WTC11 (cell line): ENCODE measurements around the gene ALK. TPM values are rescaled to one million over a fixed set of nuclear protein-coding genes. Genes with fewer than 3 reads are reported as not detected.

ENCODE experiments used
- ATAC-seq: fragments of 200-7000 bp; cut with Tn5 transposase; 2 replicates; pipeline ENCODE4 v1.10.0; 2021; ENCODE audit warnings: mild to moderate bottlenecking, moderate library complexity
- CTCF ChIA-PET: fragments of 300-600 bp; sonication (Branson Sonifier 250); formaldehyde crosslinking; loops from one replicate; lab custom pipeline; 2021; ENCODE audit warnings: antibody characterized with exemption; lab: Charles Lee
- POLR2A ChIA-PET: fragments of 350-600 bp; sonication (Branson Sonifier 250); formaldehyde crosslinking; loops from one replicate; lab custom pipeline; 2021; ENCODE audit warnings: antibody characterized with exemption; lab: Charles Lee
- DNase-seq: peaks from one replicate; pipeline ENCODE4 v3.0.0; 2021; ENCODE audit warnings: low spot score
- H3K27ac Mint-ChIP-seq: 2 replicates; pipeline ENCODE4 v1.8.0; 2021; ENCODE audit warnings: mixed read lengths
- H3K27me3 Mint-ChIP-seq: 2 replicates; pipeline ENCODE4 v1.8.0; 2021; ENCODE audit warnings: low read depth, mild to moderate bottlenecking, moderate library complexity, mixed read lengths
- H3K36me3 Mint-ChIP-seq: 2 replicates; pipeline ENCODE4 v1.8.0; 2021; ENCODE audit warnings: mixed read lengths
- H3K4me1 Mint-ChIP-seq: 2 replicates; pipeline ENCODE4 v1.8.0; 2022; ENCODE audit warnings: mixed read lengths
- H3K4me3 Mint-ChIP-seq: 2 replicates; pipeline ENCODE4 v1.8.0; 2021; ENCODE audit warnings: mild to moderate bottlenecking, moderate library complexity, mixed read lengths
- H3K9me3 Mint-ChIP-seq: 2 replicates; pipeline ENCODE4 v1.8.0; 2021; ENCODE audit warnings: mixed read lengths
- ELF4 ChIP-seq: sonication (generic); formaldehyde crosslinking; IDR thresholded peaks from 2 replicates; pipeline ENCODE4 v1.8.1; 2022; ENCODE audit warnings: low read depth, mild to moderate bottlenecking, moderate library complexity, missing genetic modification reagents
- FOXK1 ChIP-seq: sonication (generic); formaldehyde crosslinking; IDR thresholded peaks from 2 replicates; pipeline ENCODE4 v1.8.0; 2022; ENCODE audit warnings: mild to moderate bottlenecking, moderate library complexity, missing genetic modification reagents
- GABPB1 ChIP-seq: sonication (generic); formaldehyde crosslinking; IDR thresholded peaks from 2 replicates; pipeline ENCODE4 v1.8.1; 2023; ENCODE audit warnings: mild to moderate bottlenecking, missing genetic modification reagents
- HMGA2 ChIP-seq: fragments of 250-450 bp; sonication (Bioruptor Pico); IDR thresholded peaks from 2 replicates; pipeline ENCODE4 v1.4.0; 2021; ENCODE audit warnings: mild to moderate bottlenecking, moderate library complexity
- JUN ChIP-seq: sonication (generic); formaldehyde crosslinking; IDR thresholded peaks from 2 replicates; pipeline ENCODE4 v1.8.0; 2023; ENCODE audit warnings: mild to moderate bottlenecking, missing genetic modification reagents
- MAX ChIP-seq: sonication (generic); formaldehyde crosslinking; IDR thresholded peaks from 2 replicates; pipeline ENCODE4 v1.8.0; 2022; ENCODE audit warnings: mild to moderate bottlenecking, missing genetic modification reagents
- NFATC4 ChIP-seq: fragments of 250-450 bp; sonication (Bioruptor Pico); IDR thresholded peaks from 2 replicates; pipeline ENCODE4 v1.9.0; 2021; ENCODE audit warnings: mild to moderate bottlenecking
- NFE2L1 ChIP-seq: sonication (generic); formaldehyde crosslinking; IDR thresholded peaks from 2 replicates; pipeline ENCODE4 v1.8.1; 2023; ENCODE audit warnings: missing genetic modification reagents
- NFYB ChIP-seq: sonication (generic); formaldehyde crosslinking; conservative IDR thresholded peaks from 2 replicates; pipeline ENCODE4 v1.8.0; 2022; ENCODE audit warnings: low read depth, missing genetic modification reagents
- OVOL2 ChIP-seq: fragments of 250-450 bp; sonication (Bioruptor Pico); IDR thresholded peaks from 2 replicates; pipeline ENCODE4 v1.9.0; 2021; ENCODE audit warnings: mild to moderate bottlenecking, borderline replicate concordance
- PRDM15 ChIP-seq: sonication (generic); formaldehyde crosslinking; IDR thresholded peaks from 2 replicates; pipeline ENCODE4 v1.8.0; 2022; ENCODE audit warnings: missing genetic modification reagents
- PREB ChIP-seq: sonication (generic); formaldehyde crosslinking; IDR thresholded peaks from 2 replicates; pipeline ENCODE4 v1.8.1; 2022; ENCODE audit warnings: mild to moderate bottlenecking, missing genetic modification reagents, moderate library complexity, borderline replicate concordance
- PRRX2 ChIP-seq: fragments of 250-450 bp; sonication (Bioruptor Pico); IDR thresholded peaks from 2 replicates; pipeline ENCODE4 v1.8.0; 2021; ENCODE audit warnings: mild to moderate bottlenecking
- RELA ChIP-seq: sonication (generic); formaldehyde crosslinking; IDR thresholded peaks from 2 replicates; pipeline ENCODE4 v1.8.1; 2022; ENCODE audit warnings: missing genetic modification reagents, mild to moderate bottlenecking, borderline replicate concordance
- RORB ChIP-seq: fragments of 250-450 bp; sonication (Bioruptor Pico); IDR thresholded peaks from 2 replicates; pipeline ENCODE4 v1.9.0; 2021; ENCODE audit warnings: mild to moderate bottlenecking
- SMAD3 ChIP-seq: sonication (generic); formaldehyde crosslinking; IDR thresholded peaks from 2 replicates; pipeline ENCODE4 v1.8.0; 2022; ENCODE audit warnings: missing genetic modification reagents, mild to moderate bottlenecking, borderline replicate concordance
- USF1 ChIP-seq: sonication (generic); formaldehyde crosslinking; IDR thresholded peaks from 2 replicates; pipeline ENCODE4 v1.8.0; 2022; ENCODE audit warnings: mild to moderate bottlenecking, missing genetic modification reagents
- ZNF317 ChIP-seq: sonication (generic); formaldehyde crosslinking; IDR thresholded peaks from 2 replicates; pipeline ENCODE4 v1.8.1; 2023; ENCODE audit warnings: low read depth, mild to moderate bottlenecking, moderate library complexity, missing genetic modification reagents, borderline replicate concordance
- ZNF416 ChIP-seq: fragments of 250-450 bp; sonication (Bioruptor Pico); IDR thresholded peaks from 2 replicates; pipeline ENCODE4 v1.9.0; 2021; ENCODE audit warnings: mild to moderate bottlenecking, inconsistent platforms
- ZNF512 ChIP-seq: sonication (generic); formaldehyde crosslinking; IDR thresholded peaks from 2 replicates; pipeline ENCODE4 v1.8.1; 2022; ENCODE audit warnings: missing genetic modification reagents, borderline replicate concordance
- total RNA-seq: library from RNA; stranded (reverse); gene quantifications from 3 replicates; pipeline ENCODE4 v1.2.3, GENCODE V29; 2021
- TF ChIP-seq, protein P1 (sequence below): sonication (generic); formaldehyde crosslinking; IDR thresholded peaks from 2 replicates; pipeline ENCODE4 v1.8.1; 2023; ENCODE audit warnings: mild to moderate bottlenecking, missing genetic modification reagents, moderate library complexity
- TF ChIP-seq, protein P2 (sequence below): sonication (generic); formaldehyde crosslinking; IDR thresholded peaks from 2 replicates; pipeline ENCODE4 v1.8.1; 2022; ENCODE audit warnings: low read depth, mild to moderate bottlenecking, moderate library complexity, missing genetic modification reagents, borderline replicate concordance
- TF ChIP-seq, protein P3 (sequence below): fragments of 250-450 bp; sonication (Bioruptor Pico); IDR thresholded peaks from 2 replicates; pipeline ENCODE4 v1.9.0; 2021; ENCODE audit warnings: mild to moderate bottlenecking

Gene ALK
- total RNA-seq, 1 experiment from 2014 or later = not detected

GRCh38 chr2:29216609-29216909, 704.8 kb downstream of the ALK start (continued):
- TF ChIP-seq, protein P1, sequence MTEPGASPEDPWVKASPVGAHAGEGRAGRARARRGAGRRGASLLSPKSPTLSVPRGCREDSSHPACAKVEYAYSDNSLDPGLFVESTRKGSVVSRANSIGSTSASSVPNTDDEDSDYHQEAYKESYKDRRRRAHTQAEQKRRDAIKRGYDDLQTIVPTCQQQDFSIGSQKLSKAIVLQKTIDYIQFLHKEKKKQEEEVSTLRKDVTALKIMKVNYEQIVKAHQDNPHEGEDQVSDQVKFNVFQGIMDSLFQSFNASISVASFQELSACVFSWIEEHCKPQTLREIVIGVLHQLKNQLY = no peak
- TF ChIP-seq RORB (CRISPR knock-in tag) = no peak
- TF ChIP-seq, protein P2, sequence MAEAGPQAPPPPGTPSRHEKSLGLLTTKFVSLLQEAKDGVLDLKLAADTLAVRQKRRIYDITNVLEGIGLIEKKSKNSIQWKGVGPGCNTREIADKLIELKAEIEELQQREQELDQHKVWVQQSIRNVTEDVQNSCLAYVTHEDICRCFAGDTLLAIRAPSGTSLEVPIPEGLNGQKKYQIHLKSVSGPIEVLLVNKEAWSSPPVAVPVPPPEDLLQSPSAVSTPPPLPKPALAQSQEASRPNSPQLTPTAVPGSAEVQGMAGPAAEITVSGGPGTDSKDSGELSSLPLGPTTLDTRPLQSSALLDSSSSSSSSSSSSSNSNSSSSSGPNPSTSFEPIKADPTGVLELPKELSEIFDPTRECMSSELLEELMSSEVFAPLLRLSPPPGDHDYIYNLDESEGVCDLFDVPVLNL (CRISPR knock-in tag) = no peak
- TF ChIP-seq ZNF317 (CRISPR knock-in tag) = no peak

DNA sequence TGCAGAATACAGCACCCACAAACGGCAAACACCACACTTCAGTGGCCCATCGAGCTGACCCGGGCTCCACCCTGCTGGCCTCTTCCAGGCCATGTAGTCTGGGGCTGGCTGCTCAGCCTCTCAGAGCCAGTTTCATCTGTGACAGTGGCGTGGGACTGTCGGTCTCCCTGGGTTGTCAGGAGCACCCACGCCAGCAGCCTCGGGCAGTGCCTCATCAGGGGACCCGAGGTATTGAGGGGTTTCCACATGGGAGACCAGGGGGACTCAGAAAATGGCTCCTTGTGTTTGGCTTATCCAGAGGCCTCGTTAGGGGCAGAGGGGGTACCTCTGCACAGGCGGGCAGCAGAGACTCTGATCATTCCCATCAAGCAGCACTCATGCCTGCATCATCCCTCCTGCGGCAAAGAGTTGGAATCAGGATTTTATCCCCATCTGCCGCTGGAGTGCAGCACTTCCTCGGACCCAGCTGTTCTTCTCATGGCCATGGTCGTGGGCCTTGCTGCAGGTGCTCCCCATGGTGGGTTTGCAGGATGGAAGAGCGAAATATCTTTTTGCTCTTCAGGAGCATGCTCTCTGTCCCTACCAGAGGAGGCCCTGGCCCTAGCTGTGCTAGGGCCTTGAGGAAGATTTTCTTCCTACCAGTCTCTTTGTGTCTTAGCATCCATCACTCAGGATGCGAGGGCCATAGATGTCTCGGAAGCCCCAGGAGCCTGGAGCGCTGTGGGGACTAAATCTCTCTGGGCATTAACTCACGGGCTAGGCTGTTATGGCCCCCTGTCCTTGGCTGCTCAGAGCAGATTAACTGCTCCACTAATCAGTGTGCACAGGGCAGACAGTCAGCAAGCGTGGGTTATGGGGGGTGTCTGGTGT, 705.4 kb downstream of the ALK start:
- H3K9me3 Mint-ChIP-seq = no peaks in the 10 kb centered on the region
- H3K4me1 Mint-ChIP-seq = peaks cover 17% of the 10 kb centered on the region
- TF ChIP-seq SMAD3 = no peak
- TF ChIP-seq, protein P1 = no peak
- no peak for TF ChIP-seq FOXK1 (CRISPR knock-in tag)
- TF ChIP-seq JUN (CRISPR knock-in tag) = no peak
- TF ChIP-seq OVOL2 (CRISPR knock-in tag) = no peak
- TF ChIP-seq ZNF512 (CRISPR knock-in tag) = no peak
- TF ChIP-seq GABPB1 (CRISPR knock-in tag) = no peak
- no peak for TF ChIP-seq PRRX2 (CRISPR knock-in tag)
- no peak for TF ChIP-seq PREB (CRISPR knock-in tag)
- TF ChIP-seq, protein P3, sequence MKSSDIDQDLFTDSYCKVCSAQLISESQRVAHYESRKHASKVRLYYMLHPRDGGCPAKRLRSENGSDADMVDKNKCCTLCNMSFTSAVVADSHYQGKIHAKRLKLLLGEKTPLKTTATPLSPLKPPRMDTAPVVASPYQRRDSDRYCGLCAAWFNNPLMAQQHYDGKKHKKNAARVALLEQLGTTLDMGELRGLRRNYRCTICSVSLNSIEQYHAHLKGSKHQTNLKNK (CRISPR knock-in tag) = no peak
- TF ChIP-seq, all 79 proteins: peak for 0
- ChIA-PET POLR2A (no interaction called here), CTCF (interaction anchor here (1.0 kb wide), 1 partner anchor 23 kb away, joined by 3 read pairs; no protein-coding TSS in a partner anchor)
- ATAC-seq (no peak), DNase-seq (no peak)
- H3K27ac Mint-ChIP-seq = no peak overlapping the region
- H3K27me3 Mint-ChIP-seq = no peaks in the 10 kb centered on the region
- no peaks in the 10 kb centered on the region for H3K36me3 Mint-ChIP-seq
- no peak overlapping the region for H3K4me3 Mint-ChIP-seq

GRCh38 chr2:29215073-29215472, 706.3 kb downstream of the ALK start:
- ChIA-PET CTCF (interaction anchor here (0.9 kb wide), 1 partner anchor 13 kb away, joined by 3 read pairs; no protein-coding TSS in a partner anchor), POLR2A (interaction anchor here (0.6 kb wide), 1 partner anchor 225 kb away, joined by 4 read pairs; no protein-coding TSS in a partner anchor)
- no peaks in the 10 kb centered on the region for H3K36me3 Mint-ChIP-seq
- ATAC-seq (no peak), DNase-seq (no peak)
- no peaks in the 10 kb centered on the region for H3K9me3 Mint-ChIP-seq
- H3K27ac Mint-ChIP-seq = no peak overlapping the region
- no peak overlapping the region for H3K4me3 Mint-ChIP-seq
- H3K27me3 Mint-ChIP-seq = no peaks in the 10 kb centered on the region
- H3K4me1 Mint-ChIP-seq = peaks cover 17% of the 10 kb centered on the region
- no peak for TF ChIP-seq MAX (CRISPR knock-in tag)
- no peak for TF ChIP-seq RELA (CRISPR knock-in tag)
- no peak for TF ChIP-seq NFATC4 (CRISPR knock-in tag)
- no peak for TF ChIP-seq ELF4
- no peak for TF ChIP-seq NFE2L1 (CRISPR knock-in tag)
- TF ChIP-seq ZNF416 (CRISPR knock-in tag) = no peak
- TF ChIP-seq HMGA2 (CRISPR knock-in tag) = no peak
- TF ChIP-seq PRDM15 = no peak
- no peak for TF ChIP-seq USF1 (CRISPR knock-in tag)
- TF ChIP-seq NFYB = no peak
